Fibroblast of the aortic adventitia (primary cell): ENCODE measurements around the gene CAMTA1. TPM values are rescaled to one million over a fixed set of nuclear protein-coding genes. Genes with fewer than 3 reads are reported as not detected.
A peak's percentile ranks its signal among the peaks of the same experiment; 100 is the strongest.

Experiments used
- DNase-seq: peaks from one replicate; pipeline ENCODE4 v3.0.0-alpha.2; 2010; ENCODE audit warnings: low read depth
- H3K4me3 ChIP-seq: 2 replicates; pipeline ENCODE4 v1.5.1; 2011; ENCODE audit warnings: low read depth, mild to moderate bottlenecking, control low read depth, low read length, moderate library complexity
- total RNA-seq: library from RNA; depleted of rRNA; stranded (reverse); fragments of >200 nt; gene quantifications from 2 replicates; pipeline ENCODE4 v1.2.3, GENCODE V29; 2012; ENCODE audit warnings: low replicate concordance
- TF ChIP-seq, protein P1 (sequence below): IDR thresholded peaks from 2 replicates; pipeline ENCODE4 v1.5.1; 2011; ENCODE audit warnings: mild to moderate bottlenecking, low read length, control low read depth, inconsistent platforms; ENCODE audit not compliant: insufficient read depth

Gene CAMTA1
- total RNA-seq, 1 donor = 91.9 TPM

DNA sequence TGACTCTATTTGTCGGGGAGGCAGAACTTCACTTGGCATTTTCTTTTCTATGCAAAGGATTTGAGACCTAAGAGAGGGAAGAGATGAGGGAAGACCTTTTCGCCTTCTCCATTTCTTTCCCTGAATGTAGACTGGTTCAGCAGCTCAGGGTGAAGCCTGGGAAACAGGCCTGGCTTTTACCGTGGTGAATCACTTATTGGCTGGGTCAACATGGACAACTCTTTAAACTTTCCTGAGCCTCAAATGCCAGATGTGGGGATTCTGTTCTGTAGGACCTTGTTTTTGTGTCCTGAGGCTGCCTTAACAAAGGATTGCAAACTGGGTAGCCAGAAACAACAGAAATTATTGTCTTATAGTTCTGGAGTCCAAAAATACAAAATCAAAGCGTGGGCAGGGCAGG, 530.1 kb downstream of the CAMTA1 start:
- TF ChIP-seq, protein P1, sequence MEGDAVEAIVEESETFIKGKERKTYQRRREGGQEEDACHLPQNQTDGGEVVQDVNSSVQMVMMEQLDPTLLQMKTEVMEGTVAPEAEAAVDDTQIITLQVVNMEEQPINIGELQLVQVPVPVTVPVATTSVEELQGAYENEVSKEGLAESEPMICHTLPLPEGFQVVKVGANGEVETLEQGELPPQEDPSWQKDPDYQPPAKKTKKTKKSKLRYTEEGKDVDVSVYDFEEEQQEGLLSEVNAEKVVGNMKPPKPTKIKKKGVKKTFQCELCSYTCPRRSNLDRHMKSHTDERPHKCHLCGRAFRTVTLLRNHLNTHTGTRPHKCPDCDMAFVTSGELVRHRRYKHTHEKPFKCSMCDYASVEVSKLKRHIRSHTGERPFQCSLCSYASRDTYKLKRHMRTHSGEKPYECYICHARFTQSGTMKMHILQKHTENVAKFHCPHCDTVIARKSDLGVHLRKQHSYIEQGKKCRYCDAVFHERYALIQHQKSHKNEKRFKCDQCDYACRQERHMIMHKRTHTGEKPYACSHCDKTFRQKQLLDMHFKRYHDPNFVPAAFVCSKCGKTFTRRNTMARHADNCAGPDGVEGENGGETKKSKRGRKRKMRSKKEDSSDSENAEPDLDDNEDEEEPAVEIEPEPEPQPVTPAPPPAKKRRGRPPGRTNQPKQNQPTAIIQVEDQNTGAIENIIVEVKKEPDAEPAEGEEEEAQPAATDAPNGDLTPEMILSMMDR = no peak
- no peak overlapping the region for H3K4me3 ChIP-seq
- peak; percentile 49 for DNase-seq

DNA sequence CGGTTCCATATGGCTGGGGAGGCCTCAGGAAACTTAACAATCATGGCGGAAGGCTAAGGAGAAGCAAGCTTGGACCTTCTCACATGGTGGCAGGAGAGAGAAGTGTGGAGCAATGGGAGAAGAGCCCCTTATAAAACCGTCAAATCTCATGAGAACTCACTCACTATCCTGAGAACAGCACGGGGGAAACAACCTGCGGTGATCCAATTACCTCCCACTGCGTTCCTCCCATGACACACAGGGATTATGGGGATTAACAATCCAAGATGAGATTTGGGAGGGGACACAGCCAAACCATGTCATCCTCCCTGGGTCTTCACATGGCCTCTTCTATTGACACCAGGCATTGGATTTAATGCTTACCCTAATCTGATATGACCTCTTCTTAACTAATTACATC, 530.7 kb downstream of the CAMTA1 start:
- H3K4me3 ChIP-seq = no peak overlapping the region
- no peak for DNase-seq
- TF ChIP-seq, protein P1 = no peak

DNA sequence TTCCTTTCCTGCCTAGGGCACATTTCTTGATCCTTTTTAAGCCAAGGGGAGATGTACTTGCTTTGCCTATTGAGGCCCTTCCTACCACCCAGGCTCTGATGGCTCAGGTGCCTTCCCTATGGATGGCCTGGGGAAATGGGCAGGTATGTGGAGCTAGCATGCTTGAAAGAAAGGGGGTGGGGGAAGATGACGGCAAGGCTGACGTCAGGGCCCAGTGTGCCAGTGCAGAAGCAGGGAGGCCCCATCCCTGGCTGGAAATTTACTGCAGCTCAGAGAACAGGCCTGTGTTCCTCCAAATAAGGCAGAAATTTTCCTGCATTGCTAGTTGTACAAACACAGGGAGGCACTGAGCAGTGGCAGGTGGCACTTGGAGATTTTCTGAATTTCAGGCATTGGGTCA, 532.6 kb downstream of the CAMTA1 start:
- TF ChIP-seq, protein P1 = no peak
- no peak overlapping the region for H3K4me3 ChIP-seq
- DNase-seq = no peak

DNA sequence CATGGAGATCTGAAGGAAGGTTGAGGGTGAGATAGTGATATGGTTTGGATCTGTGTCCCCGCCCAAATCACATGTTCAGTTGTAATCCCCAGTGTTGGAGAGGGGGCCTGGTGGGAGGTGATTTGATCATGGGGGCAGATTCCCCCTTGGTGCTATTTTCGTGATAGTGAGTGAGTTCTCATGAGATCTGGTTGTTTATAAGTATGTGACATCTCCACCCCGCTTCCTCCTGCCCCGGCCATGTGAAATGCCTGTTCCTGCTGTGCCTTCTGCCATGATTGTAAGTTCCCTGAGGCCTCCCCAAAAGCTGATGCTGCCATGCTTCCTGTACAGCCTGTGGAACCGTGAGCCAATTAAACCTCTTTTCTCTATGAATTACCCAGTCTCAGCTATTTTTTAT, 533.9 kb downstream of the CAMTA1 start:
- DNase-seq = no peak
- H3K4me3 ChIP-seq = no peak overlapping the region
- TF ChIP-seq, protein P1 = no peak

DNA sequence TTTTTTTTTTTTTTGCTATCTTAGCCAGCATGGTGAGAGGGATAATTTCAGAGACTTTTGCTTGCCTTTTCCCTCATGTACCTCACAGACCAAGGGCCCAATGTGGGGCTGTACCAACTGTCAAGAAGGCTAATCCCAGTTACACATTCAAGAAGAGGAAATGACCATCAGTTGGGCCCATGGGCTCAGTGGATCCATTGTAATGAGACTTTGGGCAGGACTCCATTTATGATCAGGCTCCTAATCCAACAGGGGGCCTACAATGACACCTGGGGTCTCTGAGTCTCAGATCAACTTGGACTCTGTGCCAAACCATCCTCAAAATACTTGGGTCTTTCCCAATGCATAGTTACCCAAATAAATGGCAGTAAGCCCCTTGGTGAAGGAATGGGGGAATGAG, 535.4 kb downstream of the CAMTA1 start:
- no peak overlapping the region for H3K4me3 ChIP-seq
- TF ChIP-seq, protein P1 = no peak
- no peak for DNase-seq

DNA sequence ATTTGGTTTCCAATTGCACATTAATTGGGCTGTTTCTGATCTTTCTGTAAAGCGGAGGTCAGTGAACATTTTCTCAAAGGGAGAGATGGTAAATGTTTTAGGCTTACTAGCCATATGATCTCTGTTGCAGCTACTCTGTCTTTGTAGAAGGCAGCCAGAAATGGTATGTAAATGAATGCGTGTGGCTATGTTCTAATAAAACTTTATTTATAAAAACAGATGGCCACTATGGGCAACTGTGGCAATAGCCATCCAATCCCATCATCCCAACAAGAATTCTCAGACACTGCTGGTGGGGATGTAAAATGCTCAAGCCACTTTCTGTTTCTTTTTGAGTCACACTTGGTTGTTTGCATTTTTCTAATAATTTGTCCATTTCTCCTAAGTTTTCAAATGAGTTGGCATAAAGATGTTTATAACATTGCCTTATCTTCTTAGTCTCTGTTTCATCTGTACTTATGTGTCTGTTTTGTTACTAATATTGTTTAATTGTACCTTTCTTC, 537.1 kb downstream of the CAMTA1 start:
- TF ChIP-seq, protein P1 = no peak
- no peak overlapping the region for H3K4me3 ChIP-seq
- no peak for DNase-seq

DNA sequence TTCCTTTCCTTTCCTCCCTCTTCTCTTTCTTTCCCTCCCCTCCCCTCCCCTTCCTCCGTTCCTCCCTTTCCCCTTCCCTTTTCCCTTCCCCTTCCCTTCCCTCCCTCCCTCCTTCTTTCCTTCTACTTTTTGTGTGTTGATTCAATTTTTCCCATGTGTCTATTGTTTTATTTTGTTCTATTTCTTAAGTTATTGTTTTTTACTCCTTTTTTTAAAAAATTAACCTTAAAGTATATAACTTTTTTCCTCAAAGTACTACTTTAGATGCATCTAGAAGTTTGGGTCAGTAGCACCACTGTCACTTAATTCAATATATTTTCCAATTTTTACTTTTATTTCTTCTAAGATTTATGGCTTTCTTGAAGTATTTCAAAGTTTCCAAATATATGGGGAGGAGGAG, 537.7 kb downstream of the CAMTA1 start:
- H3K4me3 ChIP-seq = no peak overlapping the region
- no peak for DNase-seq
- TF ChIP-seq, protein P1 = no peak
